D721Med (cell line): Measurements from ENCODE around the gene GPRC5D.
A peak's percentile ranks its signal among the peaks of the same experiment; 100 is the strongest.

Experiments
- DNase-seq: peaks from one replicate; pipeline ENCODE4 v3.0.0; 2011; ENCODE audit warnings: low spot score; ENCODE audit not compliant: insufficient read length
- FAIRE-seq: peaks from 2 replicates; lab custom pipeline; 2011; peaks lifted over from hg19 to GRCh38; lab: Jason Lieb, UNC
- TF ChIP-seq, protein P1 (sequence below): IDR thresholded peaks from 2 replicates; pipeline ENCODE4 v1.5.1; 2012; ENCODE audit warnings: mild to moderate bottlenecking, control low read depth; ENCODE audit not compliant: insufficient read depth; ENCODE audit errors: missing control alignments

Gene GPRC5D

DNA sequence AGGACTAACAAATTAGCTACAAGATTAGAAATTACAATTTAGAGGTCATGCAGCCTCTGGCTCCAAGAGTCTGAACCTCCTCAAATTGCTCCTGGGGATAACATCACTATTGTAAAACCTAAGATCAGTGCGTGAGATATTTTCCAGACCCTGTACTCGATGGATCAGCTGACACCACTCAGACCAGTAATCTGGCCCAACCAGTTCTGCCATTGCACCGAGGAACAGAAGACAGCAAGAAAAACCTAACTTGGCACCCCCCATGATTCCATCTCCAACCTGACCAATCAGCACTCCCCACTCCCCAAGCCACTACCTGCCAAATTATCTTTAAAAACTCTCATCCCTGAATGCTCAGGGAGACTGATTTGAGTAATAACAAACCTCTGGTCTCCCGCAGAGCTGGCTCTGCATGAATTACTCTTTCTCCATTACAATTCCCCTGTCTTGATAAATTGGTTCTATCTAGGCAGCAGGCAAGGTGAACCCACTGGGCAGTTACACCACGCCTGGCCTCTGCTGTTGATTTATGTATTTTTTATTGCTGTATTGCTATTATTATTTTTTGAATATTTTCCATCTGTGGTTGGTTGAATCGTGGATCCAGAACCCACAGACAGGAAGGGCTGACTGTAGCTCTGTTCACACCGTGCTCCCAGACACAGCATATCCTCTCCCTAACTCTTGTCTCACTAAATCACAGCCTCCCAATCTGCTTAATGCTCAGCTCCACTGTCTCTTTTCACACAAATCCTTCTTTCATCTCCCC is 38.9 kb upstream of the GPRC5D start:
- TF ChIP-seq, protein P1, sequence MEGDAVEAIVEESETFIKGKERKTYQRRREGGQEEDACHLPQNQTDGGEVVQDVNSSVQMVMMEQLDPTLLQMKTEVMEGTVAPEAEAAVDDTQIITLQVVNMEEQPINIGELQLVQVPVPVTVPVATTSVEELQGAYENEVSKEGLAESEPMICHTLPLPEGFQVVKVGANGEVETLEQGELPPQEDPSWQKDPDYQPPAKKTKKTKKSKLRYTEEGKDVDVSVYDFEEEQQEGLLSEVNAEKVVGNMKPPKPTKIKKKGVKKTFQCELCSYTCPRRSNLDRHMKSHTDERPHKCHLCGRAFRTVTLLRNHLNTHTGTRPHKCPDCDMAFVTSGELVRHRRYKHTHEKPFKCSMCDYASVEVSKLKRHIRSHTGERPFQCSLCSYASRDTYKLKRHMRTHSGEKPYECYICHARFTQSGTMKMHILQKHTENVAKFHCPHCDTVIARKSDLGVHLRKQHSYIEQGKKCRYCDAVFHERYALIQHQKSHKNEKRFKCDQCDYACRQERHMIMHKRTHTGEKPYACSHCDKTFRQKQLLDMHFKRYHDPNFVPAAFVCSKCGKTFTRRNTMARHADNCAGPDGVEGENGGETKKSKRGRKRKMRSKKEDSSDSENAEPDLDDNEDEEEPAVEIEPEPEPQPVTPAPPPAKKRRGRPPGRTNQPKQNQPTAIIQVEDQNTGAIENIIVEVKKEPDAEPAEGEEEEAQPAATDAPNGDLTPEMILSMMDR = no peak
- DNase-seq (no peak), FAIRE-seq (no peak)

DNA sequence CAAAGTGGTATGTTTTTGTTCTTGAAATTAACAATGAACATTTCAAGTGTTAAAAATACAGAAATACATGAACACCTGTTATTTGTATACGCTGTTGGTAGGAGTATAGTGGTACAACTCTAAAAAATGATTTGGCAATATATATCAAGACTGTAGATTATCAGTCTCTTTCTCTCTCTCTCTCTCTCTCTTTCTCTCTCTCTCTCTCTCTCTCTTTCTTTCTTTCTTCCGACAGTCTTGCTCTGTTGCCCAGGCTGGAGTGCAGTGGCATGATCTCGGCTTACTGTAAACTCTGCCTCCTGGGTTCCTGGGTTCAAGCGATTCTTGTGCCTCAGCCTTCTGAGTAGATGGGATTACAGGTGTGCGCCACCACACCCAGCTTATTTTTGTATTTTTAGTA is 35.5 kb upstream of the GPRC5D start:
- no peak for DNase-seq
- no peak for FAIRE-seq
- TF ChIP-seq, protein P1 = no peak

DNA sequence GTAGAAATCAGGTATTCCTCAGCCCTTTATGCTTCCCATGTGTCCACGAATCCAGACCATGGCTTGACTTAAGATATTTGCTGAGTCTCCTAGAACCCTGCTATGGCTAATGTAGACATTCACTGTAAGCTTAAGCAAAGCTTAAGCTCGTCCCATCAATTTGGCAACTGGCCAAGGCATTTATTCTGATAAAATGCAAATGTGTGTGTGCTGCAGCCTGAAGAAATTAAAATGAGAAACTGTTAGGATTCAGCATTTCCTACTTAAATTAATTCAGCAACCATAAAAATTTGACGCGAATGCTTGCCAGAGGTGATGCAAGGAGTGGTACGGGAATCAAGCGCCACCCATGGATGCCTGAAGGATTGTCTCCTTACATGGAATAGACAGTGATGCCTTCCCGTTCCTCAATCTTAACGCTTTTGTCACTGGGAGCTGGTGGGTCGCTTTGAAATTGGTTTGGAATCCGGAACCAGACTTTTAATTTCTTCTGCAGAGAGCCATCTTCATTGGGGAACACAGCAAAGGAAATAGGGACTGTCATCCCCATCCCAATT is 34.9 kb upstream of the GPRC5D start:
- FAIRE-seq = no peak
- no peak for DNase-seq
- TF ChIP-seq, protein P1 = no peak

DNA sequence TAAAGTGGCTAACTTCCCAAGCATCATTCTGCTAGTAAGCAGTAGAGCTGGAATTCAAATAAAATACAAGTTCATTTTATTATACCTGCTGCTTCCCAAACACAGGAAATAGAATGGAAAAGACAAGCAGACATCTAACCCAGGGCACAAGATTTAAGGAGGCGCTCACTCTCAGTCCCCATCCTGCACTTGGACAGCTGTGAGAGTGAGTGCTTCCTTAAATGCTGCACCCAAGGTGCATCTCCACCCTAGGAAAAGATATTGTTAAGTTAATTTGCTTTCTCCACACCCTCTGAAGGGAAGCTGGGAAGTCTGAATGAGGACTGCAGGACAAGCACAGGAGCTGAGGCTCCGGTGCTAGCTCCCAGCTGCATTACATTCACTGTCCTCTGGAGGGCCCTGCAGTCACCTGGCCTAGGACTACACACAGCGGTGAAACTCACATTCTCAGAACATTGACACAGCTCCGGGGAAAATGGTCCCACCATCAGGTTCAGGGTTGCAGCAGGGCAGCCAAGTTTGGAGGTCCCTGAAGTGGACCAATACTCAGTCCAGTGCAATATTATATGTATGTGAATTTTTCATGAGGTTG is 33.9 kb upstream of the GPRC5D start:
- TF ChIP-seq, protein P1 = peak; percentile 22
- DNase-seq (no peak), FAIRE-seq (no peak)

DNA sequence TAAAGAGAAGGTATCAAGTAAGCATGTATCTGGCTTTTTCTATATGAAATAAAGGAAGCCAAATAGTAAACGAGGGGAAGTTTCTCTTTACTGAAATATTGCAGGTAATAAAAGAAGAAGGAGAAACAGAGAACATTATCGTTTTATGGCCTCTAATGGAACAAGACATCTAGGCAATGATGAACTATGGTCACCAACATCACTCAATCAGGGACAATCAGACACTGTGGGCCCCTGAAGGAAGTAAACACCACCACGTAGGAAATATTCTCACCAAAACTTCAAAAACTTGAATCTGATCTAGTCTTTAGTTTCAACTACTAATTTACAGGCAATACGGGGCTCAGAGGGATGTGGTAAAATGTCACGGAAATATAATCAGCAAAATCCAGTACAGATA is 32.2 kb upstream of the GPRC5D start:
- TF ChIP-seq, protein P1 = no peak
- no peak for FAIRE-seq

DNA sequence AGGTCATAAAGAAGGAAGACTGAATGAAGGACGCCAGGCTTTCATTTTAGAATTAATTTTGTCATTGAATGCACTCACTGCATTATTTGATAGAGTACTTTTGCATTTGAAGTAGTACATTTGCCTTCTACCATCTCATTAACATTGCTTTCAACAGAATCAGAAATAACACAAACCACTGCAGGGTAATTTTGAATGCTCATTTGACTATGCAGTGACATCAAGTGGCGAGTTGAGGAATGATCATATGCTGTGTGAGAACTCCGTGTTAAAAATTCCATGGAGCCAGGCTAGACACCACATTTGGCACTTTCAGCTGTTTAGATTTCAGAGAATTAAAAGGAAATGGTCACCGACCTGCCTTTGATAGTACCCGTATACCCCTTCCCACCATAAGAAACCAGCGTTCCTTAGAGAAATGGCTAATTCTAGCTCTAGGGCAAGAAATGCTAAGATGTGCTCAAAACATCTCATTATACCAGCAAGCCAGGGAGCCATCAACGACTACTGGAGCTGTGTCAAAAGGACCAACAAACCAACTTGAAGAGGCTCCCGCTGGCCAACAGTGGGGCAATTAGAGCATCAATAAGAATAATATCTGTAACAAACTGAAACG is 31.6 kb upstream of the GPRC5D start:
- no peak for DNase-seq
- TF ChIP-seq, protein P1 = peak; percentile 75
- FAIRE-seq = peak; percentile 82

More for the DNA sequence above, 32.2 kb upstream of the GPRC5D start:
- DNase-seq = no peak
